OCI-LY1 (cell line): Measurements from ENCODE around the gene PRR5L.
"Not testable (repeated sequence)": the region's sequence is repeated elsewhere in the genome, so short reads cannot be mapped to it uniquely, and the experiment has no call there.

Experiments
- CTCF ChIP-seq: fragments of 200-600 bp; sonication (generic), shearing (Covaris generic); IDR thresholded peaks from 2 replicates; pipeline ENCODE4 v1.5.1; 2017; ENCODE audit warnings: mild to moderate bottlenecking, antibody characterized with exemption, low read length, moderate library complexity, mixed read lengths
- EZH2 ChIP-seq: fragments of 200-600 bp; sonication (generic), shearing (Covaris generic); IDR thresholded peaks from 2 replicates; pipeline ENCODE4 v1.8.0; 2017; ENCODE audit warnings: borderline replicate concordance, mixed run types, mild to moderate bottlenecking, antibody characterized with exemption, low read length, moderate library complexity, mixed read lengths

DNA sequence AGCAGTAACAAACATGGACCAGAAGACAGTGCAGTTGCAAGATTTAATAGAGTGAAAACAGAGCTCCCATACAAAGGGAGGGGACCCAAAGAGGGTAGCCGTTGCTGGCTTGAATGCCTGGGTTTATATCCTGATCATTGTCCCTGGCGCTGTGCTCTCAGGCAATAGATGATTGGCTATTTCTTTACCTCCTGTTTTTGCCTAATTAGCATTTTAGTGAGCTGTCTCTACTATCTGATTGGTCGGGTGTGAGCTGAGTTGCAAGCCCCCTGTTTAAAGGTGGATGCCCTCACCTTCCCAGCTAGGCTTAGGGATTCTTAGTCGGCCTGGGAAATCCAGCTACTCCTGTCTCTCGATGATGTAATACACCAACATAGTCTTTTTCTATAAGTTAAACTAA lies 29.3 kb downstream of the PRR5L start:
- not testable (repeated sequence) for TF ChIP-seq CTCF, EZH2
